ENCODE data around the gene FAM171A1. TPM values are rescaled to one million over a fixed set of nuclear protein-coding genes. Genes with fewer than 3 reads are reported as not detected.

The FAM171A1 gene
- total and polyA plus RNA-seq, 7 experiments from 2014 or later = 3.2 to 14.5 (median 7.2) TPM

- Histone ChIP-seq H3K36me3 (ENCODE audit: control insufficient read depth in 2 of 3, insufficient read depth in 3 of 3, low read length in 3 of 3) (no peaks in the 10 kb centered on the region), H3K4me3 (ENCODE audit: low read length) (peak overlapping the region; percentile 74), H3K27me3 (ENCODE audit: control insufficient read depth in 2 of 2, insufficient read depth in 2 of 2, low read length in 2 of 2) (no peaks in the 10 kb centered on the region), H3K4me1 (ENCODE audit: control insufficient read depth in 2 of 2, insufficient read depth in 2 of 2, low read length in 2 of 2) (peaks cover 8 to 10% of the 10 kb centered on the region in 2 donors), H3K9me3 (ENCODE audit: control insufficient read depth in 2 of 3, low read length in 3 of 3) (no peaks in the 10 kb centered on the region), H3K27ac (ENCODE audit: low read depth, low read length) (peak overlapping the region; percentile 76)
- Mint-ChIP-seq H3K4me1 (peaks cover 25 to 55% (median 47%) of the 10 kb centered on the region in 7 donors), H3K4me3 (peak overlapping the region; percentile 87 to 99 (median 95)), H3K27me3 (peaks cover 0 to 5% (median 0%) of the 10 kb centered on the region in 5 donors), H3K36me3 (peaks cover 0 to 21% (median 11%) of the 10 kb centered on the region in 5 donors), H3K9me3 (no peaks in the 10 kb centered on the region), H3K27ac (peak overlapping the region; percentile 68 to 95 (median 93))
- peak; percentile 44 for ATAC-seq
- ChIA-PET POLR2A (interaction anchor here (0.5 to 0.8 kb wide), 3 partner anchors 10 to 160 kb away, joined by 3 to 4 read pairs (median 3); no protein-coding TSS in a partner anchor), CTCF (interaction anchor here (0.6 kb wide), 1 partner anchor 104 kb away, joined by 3 read pairs; no protein-coding TSS in a partner anchor)
- peak in 2 of 9 donors; percentile 10 to 12 for DNase-seq
- intact Hi-C loops (cut with micrococcal nuclease) = loop anchor here in 1 of 2 donors (5.0 kb wide), 3 partner anchors 47 to 157 kb away; partner anchors contain the start of genes FAM171A1 and RPP38
Observed at GRCh38 chr10:15253951-15254807, 116.9 kb downstream of the FAM171A1 start.

- peaks cover 0 to 31% (median 11%) of the 10 kb centered on the region in 5 donors for H3K36me3 Mint-ChIP-seq
- ATAC-seq = no peak
- no peaks in the 10 kb centered on the region for H3K9me3 ChIP-seq (ENCODE audit: control insufficient read depth in 2 of 3, low read length in 3 of 3)
- H3K27me3 ChIP-seq (ENCODE audit: control insufficient read depth in 2 of 2, insufficient read depth in 2 of 2, low read length in 2 of 2) = no peaks in the 10 kb centered on the region
- H3K4me1 ChIP-seq (ENCODE audit: control insufficient read depth in 2 of 2, insufficient read depth in 2 of 2, low read length in 2 of 2) = peaks cover 8 to 10% of the 10 kb centered on the region in 2 donors
- no peak overlapping the region for H3K4me3 ChIP-seq (ENCODE audit: low read length)
- POLR2A ChIA-PET = interaction anchor here (0.6 to 0.9 kb wide), 2 partner anchors 13 to 43 kb away, joined by 3 read pairs; no protein-coding TSS in a partner anchor
- DNase-seq = no peak
- H3K27ac Mint-ChIP-seq = peak overlapping the region in 2 of 9 donors; percentile 30 to 43
- peaks cover 0 to 5% (median 0%) of the 10 kb centered on the region in 5 donors for H3K27me3 Mint-ChIP-seq
- CTCF ChIA-PET = no interaction called here
- peaks cover 25 to 55% (median 47%) of the 10 kb centered on the region in 7 donors for H3K4me1 Mint-ChIP-seq
- no peaks in the 10 kb centered on the region for H3K9me3 Mint-ChIP-seq
- H3K36me3 ChIP-seq (ENCODE audit: control insufficient read depth in 2 of 3, insufficient read depth in 3 of 3, low read length in 3 of 3) = peaks cover 0 to 5% (median 0%) of the 10 kb centered on the region in 3 experiments
- H3K4me3 Mint-ChIP-seq = peak overlapping the region in 9 of 10 donors; percentile 87 to 99 (median 96)
- no peak overlapping the region for H3K27ac ChIP-seq (ENCODE audit: low read depth, low read length)
- intact Hi-C loops (cut with micrococcal nuclease) = loop anchor here in 1 of 2 donors (5.0 kb wide), 3 partner anchors 45 to 155 kb away; partner anchors contain the start of genes FAM171A1 and RPP38
Observed at GRCh38 chr10:15252396-15252795, 118.7 kb downstream of the FAM171A1 start.

- H3K9me3 ChIP-seq (ENCODE audit: control insufficient read depth in 2 of 3, low read length in 3 of 3) = no peaks in the 10 kb centered on the region
- H3K36me3 ChIP-seq (ENCODE audit: control insufficient read depth in 2 of 3, insufficient read depth in 3 of 3, low read length in 3 of 3) = peaks cover 0 to 9% (median 0%) of the 10 kb centered on the region in 3 experiments
- Mint-ChIP-seq H3K27ac (peak overlapping the region in 2 of 9 donors; percentile 30 to 43), H3K9me3 (no peaks in the 10 kb centered on the region), H3K4me1 (peaks cover 25 to 55% (median 47%) of the 10 kb centered on the region in 7 donors), H3K36me3 (peaks cover 0 to 35% (median 11%) of the 10 kb centered on the region in 5 donors), H3K4me3 (peak overlapping the region in 7 of 10 donors; percentile 74 to 99 (median 96)), H3K27me3 (peaks cover 0 to 3% (median 0%) of the 10 kb centered on the region in 5 donors)
- H3K27me3 ChIP-seq (ENCODE audit: control insufficient read depth in 2 of 2, insufficient read depth in 2 of 2, low read length in 2 of 2) = no peaks in the 10 kb centered on the region
- H3K4me1 ChIP-seq (ENCODE audit: control insufficient read depth in 2 of 2, insufficient read depth in 2 of 2, low read length in 2 of 2) = peaks cover 8 to 10% of the 10 kb centered on the region in 2 donors
- ATAC-seq (no peak), DNase-seq (no peak)
- intact Hi-C loops (cut with micrococcal nuclease) = loop anchor here in 1 of 2 donors (5.0 kb wide), 3 partner anchors 45 to 155 kb away; partner anchors contain the start of genes FAM171A1 and RPP38
- H3K4me3 ChIP-seq (ENCODE audit: low read length) = no peak overlapping the region
- ChIA-PET CTCF (no interaction called here), POLR2A (interaction anchor here (0.9 kb wide), 1 partner anchor 13 kb away, joined by 3 read pairs; no protein-coding TSS in a partner anchor)
- H3K27ac ChIP-seq (ENCODE audit: low read depth, low read length) = no peak overlapping the region
Observed at GRCh38 chr10:15251791-15252380, 119.2 kb downstream of the FAM171A1 start.

- Histone ChIP-seq H3K9me3 (ENCODE audit: control insufficient read depth in 2 of 3, low read length in 3 of 3) (no peaks in the 10 kb centered on the region), H3K27me3 (ENCODE audit: control insufficient read depth in 2 of 2, insufficient read depth in 2 of 2, low read length in 2 of 2) (no peaks in the 10 kb centered on the region), H3K4me3 (ENCODE audit: low read length) (no peak overlapping the region), H3K36me3 (ENCODE audit: control insufficient read depth in 2 of 3, insufficient read depth in 3 of 3, low read length in 3 of 3) (peaks cover 0 to 12% (median 0%) of the 10 kb centered on the region in 3 experiments), H3K27ac (ENCODE audit: low read depth, low read length) (no peak overlapping the region), H3K4me1 (ENCODE audit: control insufficient read depth in 2 of 2, insufficient read depth in 2 of 2, low read length in 2 of 2) (no peaks in the 10 kb centered on the region)
- peak in 4 of 9 donors; percentile 13 to 33 (median 26) for DNase-seq
- intact Hi-C loops (cut with micrococcal nuclease) = loop anchor here in 1 of 2 donors (1.0 kb wide), 1 partner anchor 78 kb away; no protein-coding TSS in a partner anchor
- H3K27me3 Mint-ChIP-seq = no peaks in the 10 kb centered on the region
- H3K9me3 Mint-ChIP-seq = peaks cover 0 to 3% (median 0%) of the 10 kb centered on the region in 11 donors
- peaks cover 2 to 23% (median 15%) of the 10 kb centered on the region in 7 donors for H3K4me1 Mint-ChIP-seq
- H3K4me3 Mint-ChIP-seq = no peak overlapping the region
- H3K36me3 Mint-ChIP-seq = peaks cover 1 to 44% (median 24%) of the 10 kb centered on the region in 5 donors
- CTCF ChIA-PET = interaction anchor here (0.6 kb wide), 1 partner anchor 87 kb away, joined by 7 read pairs; no protein-coding TSS in a partner anchor
- POLR2A ChIA-PET = no interaction called here
- ATAC-seq = peak; percentile 47
- no peak overlapping the region for H3K27ac Mint-ChIP-seq
Observed at GRCh38 chr10:15245530-15245929, 125.6 kb downstream of the FAM171A1 start.

GRCh38 chr10:15244635-15245197 is 126.4 kb downstream of the FAM171A1 start:
- no peak overlapping the region for H3K4me3 ChIP-seq (ENCODE audit: low read length)
- peaks cover 2 to 15% (median 7%) of the 10 kb centered on the region in 7 donors for H3K4me1 Mint-ChIP-seq
- H3K4me1 ChIP-seq (ENCODE audit: control insufficient read depth in 2 of 2, insufficient read depth in 2 of 2, low read length in 2 of 2) = no peaks in the 10 kb centered on the region
- POLR2A ChIA-PET = interaction anchor here (0.6 kb wide), 1 partner anchor 95 kb away, joined by 3 read pairs; no protein-coding TSS in a partner anchor
- H3K27me3 Mint-ChIP-seq = no peaks in the 10 kb centered on the region
- no peak for DNase-seq
- peaks cover 1 to 43% (median 27%) of the 10 kb centered on the region in 5 donors for H3K36me3 Mint-ChIP-seq
- H3K9me3 Mint-ChIP-seq = peaks cover 0 to 3% (median 0%) of the 10 kb centered on the region in 11 donors
- H3K27ac ChIP-seq (ENCODE audit: low read depth, low read length) = no peak overlapping the region
- no peak overlapping the region for H3K4me3 Mint-ChIP-seq
- ATAC-seq = no peak
- H3K27ac Mint-ChIP-seq = peak overlapping the region in 1 of 9 donors; percentile 36
- H3K9me3 ChIP-seq (ENCODE audit: control insufficient read depth in 2 of 3, low read length in 3 of 3) = no peaks in the 10 kb centered on the region
- CTCF ChIA-PET = interaction anchor here (0.9 kb wide), 1 partner anchor 77 kb away, joined by 3 read pairs; no protein-coding TSS in a partner anchor
- H3K27me3 ChIP-seq (ENCODE audit: control insufficient read depth in 2 of 2, insufficient read depth in 2 of 2, low read length in 2 of 2) = no peaks in the 10 kb centered on the region
- peaks cover 0 to 12% (median 0%) of the 10 kb centered on the region in 3 experiments for H3K36me3 ChIP-seq (ENCODE audit: control insufficient read depth in 2 of 3, insufficient read depth in 3 of 3, low read length in 3 of 3)
- intact Hi-C loops (cut with micrococcal nuclease) = loop anchor here in 1 of 2 donors (1.0 kb wide), 1 partner anchor 77 kb away; no protein-coding TSS in a partner anchor
